ENCODE measurements around the gene RTN4RL1.

RTN4RL1 gene

DNA sequence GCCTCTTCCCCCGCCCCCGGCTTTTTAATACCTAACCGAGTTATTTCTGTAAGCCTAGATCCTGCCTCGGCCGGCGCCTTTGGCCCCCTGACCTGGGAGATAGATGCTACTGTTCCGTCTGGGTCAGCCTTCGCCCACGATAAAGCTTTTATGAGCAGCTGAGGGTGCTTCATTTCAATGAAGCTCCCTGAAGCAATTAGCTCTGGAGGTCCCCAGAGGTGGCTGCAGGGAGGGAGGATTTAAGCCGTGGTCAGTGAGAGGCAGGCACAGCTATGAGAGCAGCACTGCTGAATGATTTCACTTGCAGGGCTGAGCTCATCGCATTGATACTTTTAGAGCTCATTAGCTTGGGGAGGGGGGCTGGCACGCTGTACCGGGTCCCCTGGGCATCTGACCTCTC lies 105.9 kb downstream of the RTN4RL1 start:
- Histone ChIP-seq H3K9me3 (ENCODE audit: low read length) (no peaks in the 10 kb centered on the region), H3K4me3 (ENCODE audit: low read depth, low read length, poor library complexity, severe bottlenecking) (no peak overlapping the region), H2AFZ (ENCODE audit: low read length) (no peak overlapping the region), H4K20me1 (ENCODE audit: insufficient read depth, low read length) (no peaks in the 10 kb centered on the region), H3K79me2 (ENCODE audit: insufficient read depth, low read length) (no peaks in the 10 kb centered on the region), H3K9me2 (ENCODE audit: low read depth, low read length) (no peaks in the 10 kb centered on the region), H3K4me1 (ENCODE audit: insufficient read depth, low read length, severe bottlenecking) (peaks cover 9% of the 10 kb centered on the region), H3K4me2 (ENCODE audit: low read length) (no peak overlapping the region), H3K27ac (ENCODE audit: low read depth, low read length, poor library complexity, severe bottlenecking) (no peak overlapping the region), H3K27me3 (ENCODE audit: insufficient read depth, low read length) (peaks cover 8% of the 10 kb centered on the region; the same call in 1 of the 2 replicates), H3F3A (ENCODE audit: insufficient read depth, low read length) (no peaks in the 10 kb centered on the region), H3K9ac (ENCODE audit: low read length) (no peak overlapping the region), H3K36me3 (ENCODE audit: insufficient read depth, low read length) (no peaks in the 10 kb centered on the region)
- TF ChIP-seq, protein P1, sequence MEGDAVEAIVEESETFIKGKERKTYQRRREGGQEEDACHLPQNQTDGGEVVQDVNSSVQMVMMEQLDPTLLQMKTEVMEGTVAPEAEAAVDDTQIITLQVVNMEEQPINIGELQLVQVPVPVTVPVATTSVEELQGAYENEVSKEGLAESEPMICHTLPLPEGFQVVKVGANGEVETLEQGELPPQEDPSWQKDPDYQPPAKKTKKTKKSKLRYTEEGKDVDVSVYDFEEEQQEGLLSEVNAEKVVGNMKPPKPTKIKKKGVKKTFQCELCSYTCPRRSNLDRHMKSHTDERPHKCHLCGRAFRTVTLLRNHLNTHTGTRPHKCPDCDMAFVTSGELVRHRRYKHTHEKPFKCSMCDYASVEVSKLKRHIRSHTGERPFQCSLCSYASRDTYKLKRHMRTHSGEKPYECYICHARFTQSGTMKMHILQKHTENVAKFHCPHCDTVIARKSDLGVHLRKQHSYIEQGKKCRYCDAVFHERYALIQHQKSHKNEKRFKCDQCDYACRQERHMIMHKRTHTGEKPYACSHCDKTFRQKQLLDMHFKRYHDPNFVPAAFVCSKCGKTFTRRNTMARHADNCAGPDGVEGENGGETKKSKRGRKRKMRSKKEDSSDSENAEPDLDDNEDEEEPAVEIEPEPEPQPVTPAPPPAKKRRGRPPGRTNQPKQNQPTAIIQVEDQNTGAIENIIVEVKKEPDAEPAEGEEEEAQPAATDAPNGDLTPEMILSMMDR (IDR thresholded peaks at IDR 0.05; ENCODE audit: low read length), result no peak
- no peak for TF ChIP-seq EZH2 (IDR thresholded peaks at IDR 0.05; ENCODE audit: borderline replicate concordance, low read length)

DNA sequence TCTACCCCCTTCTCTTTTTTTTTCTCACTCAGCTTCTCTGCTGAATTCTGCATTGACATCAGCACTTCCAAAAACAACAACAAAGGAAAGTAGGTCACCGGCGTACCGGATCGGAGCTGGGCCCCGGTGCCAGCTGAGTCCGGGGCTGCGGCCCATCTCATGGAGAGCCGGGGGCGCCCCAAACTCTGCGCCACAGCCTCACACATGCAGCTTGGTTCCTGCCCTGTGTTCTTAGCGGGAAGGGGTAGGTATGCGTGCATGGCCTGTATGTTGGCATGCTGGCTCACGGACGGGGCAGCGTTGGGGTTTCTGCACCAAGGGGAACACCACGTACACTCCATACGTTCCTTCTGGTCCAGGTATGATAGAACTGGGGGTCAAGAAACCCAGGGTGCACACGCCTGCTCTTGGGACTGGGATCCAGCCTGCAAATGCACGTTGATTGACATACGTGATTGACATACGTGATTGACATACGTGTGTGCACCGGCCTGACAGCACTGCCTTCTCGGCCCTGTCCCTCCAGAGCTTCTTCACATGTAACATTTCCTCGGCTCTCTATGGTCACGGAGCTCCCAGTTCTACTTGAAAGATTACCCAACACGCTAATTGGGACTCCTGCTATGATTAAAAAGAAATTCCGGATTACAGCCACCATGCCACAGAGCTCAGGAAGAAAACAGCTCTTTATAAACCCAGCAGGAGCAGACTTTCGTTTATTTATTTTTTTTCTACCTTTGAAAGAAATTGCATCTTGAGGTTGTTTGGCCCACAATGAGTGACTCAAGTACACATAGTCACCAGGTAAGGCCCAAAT lies 106.6 kb downstream of the RTN4RL1 start:
- TF ChIP-seq EZH2 (IDR thresholded peaks at IDR 0.05; ENCODE audit: borderline replicate concordance, low read length), result no peak
- TF ChIP-seq, protein P1 (IDR thresholded peaks at IDR 0.05; ENCODE audit: low read length), result no peak
- Histone ChIP-seq H3K4me1 (ENCODE audit: insufficient read depth, low read length, severe bottlenecking) (peaks cover 9% of the 10 kb centered on the region), H3K79me2 (ENCODE audit: insufficient read depth, low read length) (no peaks in the 10 kb centered on the region), H3K4me2 (ENCODE audit: low read length) (no peak overlapping the region), H3K9me3 (ENCODE audit: low read length) (no peaks in the 10 kb centered on the region), H3F3A (ENCODE audit: insufficient read depth, low read length) (no peaks in the 10 kb centered on the region), H3K27me3 (ENCODE audit: insufficient read depth, low read length) (peaks cover 8% of the 10 kb centered on the region; the same call in 1 of the 2 replicates), H3K36me3 (ENCODE audit: insufficient read depth, low read length) (no peaks in the 10 kb centered on the region), H2AFZ (ENCODE audit: low read length) (no peak overlapping the region), H3K27ac (ENCODE audit: low read depth, low read length, poor library complexity, severe bottlenecking) (no peak overlapping the region), H4K20me1 (ENCODE audit: insufficient read depth, low read length) (no peaks in the 10 kb centered on the region), H3K9ac (ENCODE audit: low read length) (no peak overlapping the region), H3K9me2 (ENCODE audit: low read depth, low read length) (no peaks in the 10 kb centered on the region), H3K4me3 (ENCODE audit: low read depth, low read length, poor library complexity, severe bottlenecking) (no peak overlapping the region)

DNA sequence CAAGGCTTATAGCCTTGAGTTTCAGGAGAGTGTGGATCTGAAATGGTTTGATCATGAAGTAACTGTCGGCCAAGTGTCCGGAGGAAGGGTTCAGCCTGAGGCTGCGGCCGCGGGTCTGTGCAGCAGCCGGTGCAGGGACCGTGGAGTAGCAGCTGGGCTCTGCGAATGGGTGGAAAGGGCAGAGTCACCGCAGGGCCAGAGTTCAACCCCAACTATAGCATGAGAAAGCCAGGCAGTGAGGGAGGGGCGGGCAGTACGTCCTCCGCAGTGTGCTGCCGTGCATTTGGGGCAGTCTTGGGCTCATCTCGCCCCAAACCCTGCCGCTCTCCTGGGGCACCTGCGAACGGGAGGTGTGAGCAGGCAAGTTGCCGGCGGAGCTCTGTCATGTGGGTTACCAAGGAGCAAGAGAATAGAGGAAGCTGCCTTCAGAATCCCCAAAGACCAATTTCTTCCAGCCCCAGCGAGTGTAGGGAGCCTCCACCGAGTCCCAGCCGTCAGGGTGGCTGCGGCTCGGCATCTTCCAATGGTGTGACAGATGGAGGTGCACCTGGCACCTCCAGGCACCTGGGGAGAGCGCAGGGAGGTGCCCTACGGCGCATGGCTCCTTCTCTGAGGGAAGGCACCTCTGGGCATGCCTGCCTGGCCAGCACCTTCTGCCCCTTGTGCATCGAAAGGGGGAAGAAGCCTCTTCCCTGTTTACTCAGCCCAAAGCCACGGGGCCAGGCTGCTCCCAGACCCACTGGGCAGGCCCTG lies 108.0 kb downstream of the RTN4RL1 start:
- Histone ChIP-seq H2AFZ (ENCODE audit: low read length) (no peak overlapping the region), H3F3A (ENCODE audit: insufficient read depth, low read length) (no peaks in the 10 kb centered on the region), H3K9me3 (ENCODE audit: low read length) (no peaks in the 10 kb centered on the region), H3K27me3 (ENCODE audit: insufficient read depth, low read length) (peaks cover 8% of the 10 kb centered on the region; the same call in 1 of the 2 replicates), H3K27ac (ENCODE audit: low read depth, low read length, poor library complexity, severe bottlenecking) (no peak overlapping the region), H3K4me3 (ENCODE audit: low read depth, low read length, poor library complexity, severe bottlenecking) (no peak overlapping the region), H3K36me3 (ENCODE audit: insufficient read depth, low read length) (no peaks in the 10 kb centered on the region), H3K4me2 (ENCODE audit: low read length) (no peak overlapping the region), H3K9ac (ENCODE audit: low read length) (no peak overlapping the region), H3K9me2 (ENCODE audit: low read depth, low read length) (no peaks in the 10 kb centered on the region), H3K4me1 (ENCODE audit: insufficient read depth, low read length, severe bottlenecking) (peaks cover 9% of the 10 kb centered on the region), H3K79me2 (ENCODE audit: insufficient read depth, low read length) (no peaks in the 10 kb centered on the region), H4K20me1 (ENCODE audit: insufficient read depth, low read length) (no peaks in the 10 kb centered on the region)
- no peak for TF ChIP-seq EZH2 (IDR thresholded peaks at IDR 0.05; ENCODE audit: borderline replicate concordance, low read length)
- TF ChIP-seq, protein P1 (IDR thresholded peaks at IDR 0.05; ENCODE audit: low read length), result no peak

Measured in OCI-LY1 (cell line).